BJ (cell line): ENCODE results near the gene MINDY4B. TPM values are rescaled to one million over a fixed set of nuclear protein-coding genes. Genes with fewer than 3 reads are reported as not detected.

Source experiments
- CTCF ChIA-PET: fragments of 350-600 bp; formaldehyde crosslinking; extraction: SDS; loops from one replicate; lab custom pipeline; 2021; ENCODE audit warnings: antibody characterized with exemption, inconsistent platforms; lab: Yijun Ruan, JAX
- POLR2A ChIA-PET: fragments of 300-600 bp; sonication (Branson Sonifier 250); formaldehyde crosslinking; extraction: SDS; loops from one replicate; lab custom pipeline; 2021; ENCODE audit warnings: antibody characterized with exemption; lab: Charles Lee
- DNase-seq: peaks from one replicate; pipeline ENCODE4 v3.0.0-alpha.2; 2011; ENCODE audit warnings: low read depth
- H3K27me3 ChIP-seq: 2 replicates; pipeline ENCODE4 v1.6.0; 2011; ENCODE audit warnings: low read length; ENCODE audit not compliant: control insufficient read depth, insufficient read depth
- H3K36me3 ChIP-seq: 2 replicates; pipeline ENCODE4 v1.5.1; 2011; ENCODE audit warnings: low read length; ENCODE audit not compliant: control insufficient read depth, insufficient read depth
- H3K4me3 ChIP-seq: 2 replicates; pipeline ENCODE4 v1.5.1; 2011; ENCODE audit warnings: low read depth, mild to moderate bottlenecking, control low read depth, low read length
- CTCF ChIP-seq: IDR thresholded peaks from 2 replicates; pipeline ENCODE4 v1.5.1; 2011; ENCODE audit warnings: low read depth, mild to moderate bottlenecking, control low read depth, inconsistent platforms, low read length, moderate library complexity; ENCODE audit not compliant: insufficient read depth
- polyA plus RNA-seq: library from polyadenylated mRNA; depleted of rRNA; stranded (reverse); fragments of >200 nt; gene quantifications from 2 replicates; pipeline ENCODE4 v1.2.3, GENCODE V29; 2011

MINDY4B gene
- polyA plus RNA-seq, 1 experiment = not detected

- DNase-seq = no peak
- CTCF ChIA-PET = interaction anchor here (0.6 to 1.7 kb wide), 6 partner anchors 8 to 363 kb away, joined by 3 to 8 read pairs (median 4); no protein-coding TSS in a partner anchor
- Histone ChIP-seq H3K36me3 (no peaks in the 10 kb centered on the region), H3K27me3 (0 out of 2 replicates have a peak, but pooled peaks cover 3% of the 10 kb centered on the region), H3K4me3 (no peak overlapping the region)
- POLR2A ChIA-PET = no interaction called here
- TF ChIP-seq CTCF = peak; percentile 60
These were observed 20.5 kb upstream of the MINDY4B start for GRCh38 chr3:150925751-150926201.

GRCh38 chr3:150922611-150923010, 17.4 kb upstream of the MINDY4B start:
- ChIA-PET CTCF (no interaction called here), POLR2A (no interaction called here)
- Histone ChIP-seq H3K4me3 (no peak overlapping the region), H3K36me3 (no peaks in the 10 kb centered on the region), H3K27me3 (no peaks in the 10 kb centered on the region)
- DNase-seq = no peak
- no peak for TF ChIP-seq CTCF

DNA sequence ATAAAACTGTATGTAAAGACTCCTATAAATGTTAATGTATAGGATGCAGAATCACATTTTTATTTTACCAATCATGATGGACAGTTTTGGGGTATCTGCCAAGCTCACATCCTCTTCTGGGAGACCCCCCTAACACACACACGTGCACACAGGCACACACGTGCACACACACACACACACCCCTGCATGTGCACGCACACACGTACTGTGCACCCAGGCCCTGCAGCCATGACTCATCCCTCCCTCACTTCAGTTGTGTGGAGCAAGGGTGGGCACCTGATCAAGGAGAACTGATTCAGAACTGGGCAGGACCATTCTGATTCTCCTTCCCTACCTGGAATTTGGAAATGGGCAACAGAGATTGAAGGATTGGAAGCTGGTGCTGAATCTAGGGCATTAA, 16.0 kb upstream of the MINDY4B start:
- CTCF ChIA-PET = no interaction called here
- POLR2A ChIA-PET = no interaction called here
- no peaks in the 10 kb centered on the region for H3K36me3 ChIP-seq
- no peak for DNase-seq
- no peak for TF ChIP-seq CTCF
- H3K27me3 ChIP-seq = no peaks in the 10 kb centered on the region
- H3K4me3 ChIP-seq = no peak overlapping the region

DNA sequence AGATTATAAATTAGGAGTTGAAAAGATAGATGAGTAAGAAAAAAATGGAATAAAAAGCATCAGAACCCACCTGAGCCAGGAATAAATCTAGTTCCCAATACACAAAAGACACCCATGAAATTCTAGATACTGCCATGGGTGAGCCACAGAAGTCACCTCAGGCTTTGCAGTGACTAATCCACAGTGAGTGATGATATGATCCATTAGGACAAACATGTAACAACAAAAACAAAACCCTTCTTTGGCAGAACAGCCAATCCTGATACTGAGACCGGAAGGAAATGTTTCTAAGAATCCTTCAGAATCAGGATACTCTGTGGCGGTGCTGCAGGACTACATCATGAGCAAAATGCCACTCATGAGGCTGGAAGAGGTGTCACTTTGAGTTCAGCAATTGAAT, 15.0 kb upstream of the MINDY4B start:
- Histone ChIP-seq H3K27me3 (no peaks in the 10 kb centered on the region), H3K4me3 (no peak overlapping the region), H3K36me3 (no peaks in the 10 kb centered on the region)
- CTCF ChIA-PET = interaction anchor here (0.7 kb wide), 1 partner anchor 166 kb away, joined by 3 read pairs; no protein-coding TSS in a partner anchor
- TF ChIP-seq CTCF = no peak
- POLR2A ChIA-PET = no interaction called here
- DNase-seq = no peak

DNA sequence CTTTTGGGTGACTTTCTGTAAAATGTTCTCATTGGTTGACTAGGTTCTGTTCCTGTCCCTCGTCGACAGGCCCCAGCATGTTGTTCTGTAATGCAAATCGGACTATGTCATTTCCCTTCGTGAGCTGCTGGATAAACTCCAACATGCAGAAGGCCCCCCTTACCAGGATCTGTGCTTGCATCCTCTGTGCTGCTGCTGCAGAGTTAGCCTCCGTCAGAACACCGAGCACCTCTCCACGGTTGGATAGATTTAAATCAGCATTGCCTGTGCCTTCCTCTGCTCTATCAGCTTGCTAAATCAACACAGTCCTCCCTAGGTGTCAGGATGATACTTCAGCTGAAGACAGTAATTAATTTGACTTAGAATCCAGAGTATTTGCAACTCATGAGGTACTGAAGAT, 12.7 kb upstream of the MINDY4B start:
- ChIA-PET CTCF (interaction anchor here (1.9 kb wide), 1 partner anchor 8 kb away, joined by 8 read pairs; no protein-coding TSS in a partner anchor), POLR2A (no interaction called here)
- no peak overlapping the region for H3K4me3 ChIP-seq
- no peaks in the 10 kb centered on the region for H3K27me3 ChIP-seq
- no peak for DNase-seq
- no peak for TF ChIP-seq CTCF
- no peaks in the 10 kb centered on the region for H3K36me3 ChIP-seq
